Measurements from ENCODE around the gene SERPINA6.
A peak's percentile ranks its signal among the peaks of the same experiment; 100 is the strongest.
"Not testable (repeated sequence)": the region's sequence is repeated elsewhere in the genome, so short reads cannot be mapped to it uniquely, and the experiment has no call there.

The SERPINA6 gene

GRCh38 chr14:94354190-94354589 lies 31.1 kb upstream of the SERPINA6 start:
- not testable (repeated sequence) for DNase-seq

- DNase-seq: no peak
Observed at GRCh38 chr14:94349276-94349675, 26.1 kb upstream of the SERPINA6 start.

- DNase-seq: no peak
Observed at GRCh38 chr14:94348836-94349235, 25.7 kb upstream of the SERPINA6 start.

- no peak for DNase-seq
Observed at GRCh38 chr14:94346841-94347240, 23.7 kb upstream of the SERPINA6 start.

GRCh38 chr14:94346065-94346786 lies 23.1 kb upstream of the SERPINA6 start:
- peak; percentile 19 for DNase-seq

- DNase-seq: no peak
Observed at GRCh38 chr14:94345344-94346064, 22.4 kb upstream of the SERPINA6 start.

- DNase-seq: no peak
Observed at GRCh38 chr14:94344389-94344788, 21.3 kb upstream of the SERPINA6 start.

GRCh38 chr14:94343238-94344005 lies 20.3 kb upstream of the SERPINA6 start:
- DNase-seq: no peak

GRCh38 chr14:94342334-94342934 lies 19.3 kb upstream of the SERPINA6 start:
- no peak for DNase-seq

- no peak for DNase-seq
Observed at GRCh38 chr14:94341656-94342333, 18.7 kb upstream of the SERPINA6 start.

- no peak for DNase-seq
Observed at GRCh38 chr14:94340533-94340932, 17.4 kb upstream of the SERPINA6 start.

- no peak for DNase-seq
Observed at GRCh38 chr14:94338023-94338422, 14.9 kb upstream of the SERPINA6 start.

- DNase-seq: no peak
Observed at GRCh38 chr14:94337274-94337673, 14.1 kb upstream of the SERPINA6 start.

- no peak for DNase-seq
Observed at GRCh38 chr14:94334872-94335271, 11.7 kb upstream of the SERPINA6 start.

GRCh38 chr14:94332587-94332986 lies 9.5 kb upstream of the SERPINA6 start:
- no peak for DNase-seq

- DNase-seq: no peak
Observed at GRCh38 chr14:94332063-94332583, 9.0 kb upstream of the SERPINA6 start.

- no peak for DNase-seq
Observed at GRCh38 chr14:94331462-94331861, 8.3 kb upstream of the SERPINA6 start.

GRCh38 chr14:94330857-94331256 lies 7.7 kb upstream of the SERPINA6 start:
- DNase-seq: no peak

- DNase-seq: no peak
Observed at GRCh38 chr14:94330432-94330831, 7.3 kb upstream of the SERPINA6 start.

- no peak for DNase-seq
Observed at GRCh38 chr14:94329857-94330256, 6.7 kb upstream of the SERPINA6 start.

GRCh38 chr14:94328196-94328595 lies 5.1 kb upstream of the SERPINA6 start:
- DNase-seq: no peak
